ENCODE results near the gene ZBTB7B.

DNA sequence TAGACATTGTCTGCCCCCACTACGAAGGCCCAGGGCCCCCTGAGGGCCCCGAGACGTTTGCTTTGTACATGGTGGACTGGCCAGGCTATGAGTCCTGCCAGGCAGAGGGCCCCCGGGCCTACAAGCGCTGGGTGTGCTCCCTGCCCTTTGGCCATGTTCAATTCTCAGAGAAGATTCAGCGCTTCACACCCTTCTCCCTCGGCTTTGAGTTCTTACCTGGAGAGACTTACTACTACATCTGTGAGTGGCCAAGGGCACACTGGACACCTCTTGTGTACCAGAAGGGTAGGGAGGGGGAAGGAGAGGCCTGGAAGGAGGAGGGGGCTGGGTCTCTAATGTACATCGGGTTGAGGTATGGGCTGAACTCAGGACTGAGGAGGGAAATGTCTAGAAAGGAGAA, 64.2 kb downstream of the ZBTB7B start:
- TF ChIP-seq CTCF (IDR thresholded peaks at IDR 0.05) (no peak), POLR2A (IDR thresholded peaks at IDR 0.05) (no peak)

Measured in body of pancreas (tissue), 4 donors.